DND-41 (cell line): ENCODE measurements around the gene PLEKHA5.

Experiments
- ATAC-seq: fragments of 200-7000 bp; cut with Tn5 transposase; 3 replicates; pipeline ENCODE4 v1.9.1; 2021; ENCODE audit warnings: low read depth; ENCODE audit not compliant: insufficient read depth
- DNase-seq: peaks from one replicate; pipeline ENCODE4 v3.0.0-alpha.2; 2020
- H2AFZ ChIP-seq: 2 replicates; pipeline ENCODE4 v1.6.0; 2012; ENCODE audit warnings: low read depth, low read length
- H3K27ac ChIP-seq: 2 replicates; pipeline ENCODE4 v1.5.1; 2012; ENCODE audit warnings: low read length, inconsistent platforms
- H3K27me3 ChIP-seq: fragments of 200-600 bp; sonication (generic); 2 replicates; pipeline ENCODE4 v1.6.0; 2012; ENCODE audit warnings: low read length, mild to moderate bottlenecking, inconsistent platforms; ENCODE audit not compliant: insufficient read depth, poor library complexity
- H3K36me3 ChIP-seq: 2 replicates; pipeline ENCODE4 v1.5.1; 2012; ENCODE audit warnings: low read length, inconsistent platforms; ENCODE audit not compliant: insufficient read depth
- H3K4me1 ChIP-seq: 2 replicates; pipeline ENCODE4 v1.5.1; 2012; ENCODE audit warnings: mild to moderate bottlenecking, low read length; ENCODE audit not compliant: insufficient read depth
- H3K4me2 ChIP-seq: 2 replicates; pipeline ENCODE4 v1.6.0; 2012; ENCODE audit warnings: mild to moderate bottlenecking, moderate library complexity, low read length, inconsistent platforms; ENCODE audit not compliant: insufficient read depth
- H3K4me3 ChIP-seq, 2 experiments: fragments of 200-600 bp in 1 of 2; shearing (Covaris generic) in 1 of 2; 2 replicates each; pipeline ENCODE4 v1.5.1; 2012 to 2016; ENCODE audit warnings: inconsistent platforms in 2 of 2, low read length in 2 of 2, mild to moderate bottlenecking in 2 of 2, low read depth in 1 of 2, moderate library complexity in 1 of 2
- H3K79me2 ChIP-seq: 2 replicates; pipeline ENCODE4 v1.6.0; 2012; ENCODE audit warnings: low read length, inconsistent platforms; ENCODE audit not compliant: insufficient read depth
- H3K9ac ChIP-seq: 2 replicates; pipeline ENCODE4 v1.6.0; 2012; ENCODE audit warnings: low read depth, mild to moderate bottlenecking, inconsistent platforms, low read length, moderate library complexity
- H3K9me3 ChIP-seq: 2 replicates; pipeline ENCODE4 v1.5.1; 2012; ENCODE audit warnings: low read length, moderate library complexity, mild to moderate bottlenecking, inconsistent platforms; ENCODE audit not compliant: insufficient read depth, severe bottlenecking
- H4K20me1 ChIP-seq: 2 replicates; pipeline ENCODE4 v1.6.0; 2012; ENCODE audit warnings: low read length; ENCODE audit not compliant: insufficient read depth
- CTCF ChIP-seq: IDR thresholded peaks from 2 replicates; pipeline ENCODE4 v1.5.1; 2012; ENCODE audit warnings: borderline replicate concordance, low read length, moderate library complexity, mild to moderate bottlenecking; ENCODE audit not compliant: poor library complexity, severe bottlenecking; ENCODE audit errors: extremely low read depth
- EZH2 ChIP-seq: IDR thresholded peaks from 3 replicates; pipeline ENCODE4 v1.6.1; 2012; ENCODE audit warnings: borderline replicate concordance, low read depth, mild to moderate bottlenecking, moderate library complexity, low read length, inconsistent platforms; ENCODE audit not compliant: severe bottlenecking

Gene PLEKHA5

DNA sequence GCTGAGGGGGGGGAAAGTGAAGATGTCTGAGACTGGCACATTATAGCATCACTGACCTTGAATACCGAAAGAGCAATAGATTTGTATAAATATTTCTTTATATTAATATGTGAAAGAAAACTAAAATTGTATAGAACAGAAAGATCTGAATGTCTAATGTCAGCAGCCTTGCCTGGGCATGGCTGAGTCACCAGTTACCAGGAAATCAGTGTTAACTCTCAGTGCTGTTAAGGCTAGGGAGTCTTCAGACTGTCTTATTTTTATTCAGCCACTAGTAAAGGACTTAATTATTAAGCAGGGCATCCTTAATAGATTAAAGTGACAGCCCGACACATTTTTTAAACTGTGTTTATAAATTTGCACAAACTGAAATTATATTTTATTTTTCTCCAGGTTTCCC is 186.9 kb downstream of the PLEKHA5 start:
- H3K4me2 ChIP-seq, result no peak overlapping the region
- H3K4me3 ChIP-seq, result no peak overlapping the region
- no peak for DNase-seq
- H3K27ac ChIP-seq, result no peak overlapping the region
- H3K4me1 ChIP-seq, result no peaks in the 10 kb centered on the region
- no peaks in the 10 kb centered on the region for H3K36me3 ChIP-seq
- H3K9me3 ChIP-seq, result no peaks in the 10 kb centered on the region
- no peak for ATAC-seq
- TF ChIP-seq EZH2 (no peak), CTCF (no peak)
- no peaks in the 10 kb centered on the region for H3K27me3 ChIP-seq
- no peaks in the 10 kb centered on the region for H4K20me1 ChIP-seq
- H3K79me2 ChIP-seq, result no peaks in the 10 kb centered on the region
- no peak overlapping the region for H3K9ac ChIP-seq
- no peak overlapping the region for H2AFZ ChIP-seq

GRCh38 chr12:19322376-19322775 is 192.8 kb downstream of the PLEKHA5 start:
- no peaks in the 10 kb centered on the region for H3K27me3 ChIP-seq
- DNase-seq (no peak), ATAC-seq (no peak)
- H3K4me1 ChIP-seq, result no peaks in the 10 kb centered on the region
- no peak overlapping the region for H3K27ac ChIP-seq
- no peak overlapping the region for H3K4me2 ChIP-seq
- no peak for TF ChIP-seq CTCF
- TF ChIP-seq EZH2, result no peak
- no peaks in the 10 kb centered on the region for H4K20me1 ChIP-seq
- H3K9ac ChIP-seq, result no peak overlapping the region
- H3K79me2 ChIP-seq, result no peaks in the 10 kb centered on the region
- peaks cover 12% of the 10 kb centered on the region; the same call in 1 of the 2 replicates for H3K36me3 ChIP-seq
- no peak overlapping the region for H2AFZ ChIP-seq
- no peaks in the 10 kb centered on the region for H3K9me3 ChIP-seq
- H3K4me3 ChIP-seq, result no peak overlapping the region

DNA sequence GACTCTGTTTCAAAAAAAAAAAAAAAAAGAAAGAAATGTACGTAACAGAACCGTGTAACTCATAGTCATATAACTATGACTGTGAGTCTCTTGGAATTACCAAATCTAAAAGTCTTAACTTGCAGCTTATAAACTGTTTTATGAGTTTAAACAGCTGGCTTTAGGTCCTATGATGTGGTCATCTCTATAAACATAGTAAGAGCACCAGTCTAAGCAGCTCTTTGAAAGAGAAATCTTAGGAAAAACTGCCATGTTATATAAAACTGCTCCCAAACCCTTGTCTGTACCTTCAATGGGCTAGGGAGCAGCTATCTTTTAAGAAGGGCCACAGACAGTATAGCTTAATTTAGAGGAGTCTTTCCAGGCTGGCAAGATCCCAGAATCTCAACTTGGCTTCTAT is 194.3 kb downstream of the PLEKHA5 start:
- no peak overlapping the region for H3K4me3 ChIP-seq
- no peak overlapping the region for H3K27ac ChIP-seq

More for the DNA sequence above, 194.3 kb downstream of the PLEKHA5 start:
- no peak overlapping the region for H2AFZ ChIP-seq
- H3K36me3 ChIP-seq, result peaks cover 12% of the 10 kb centered on the region; the same call in 1 of the 2 replicates
- no peak for DNase-seq
- no peaks in the 10 kb centered on the region for H3K79me2 ChIP-seq
- no peaks in the 10 kb centered on the region for H3K9me3 ChIP-seq
- H3K27me3 ChIP-seq, result no peaks in the 10 kb centered on the region
- H3K4me1 ChIP-seq, result no peaks in the 10 kb centered on the region
- no peaks in the 10 kb centered on the region for H4K20me1 ChIP-seq
- H3K4me2 ChIP-seq, result no peak overlapping the region
- H3K9ac ChIP-seq, result no peak overlapping the region
- TF ChIP-seq EZH2 (no peak), CTCF (no peak)
- no peak; the same call in 2 of the 3 replicates for ATAC-seq
